BJ (cell line): ENCODE data around the gene STK39. TPM values are rescaled to one million over a fixed set of nuclear protein-coding genes. Genes with fewer than 3 reads are reported as not detected.
"Not testable (repeated sequence)": the region's sequence is repeated elsewhere in the genome, so short reads cannot be mapped to it uniquely, and the experiment has no call there.

Source experiments
- CTCF ChIA-PET: fragments of 350-600 bp; formaldehyde crosslinking; extraction: SDS; loops from one replicate; lab custom pipeline; 2021; ENCODE audit warnings: antibody characterized with exemption, inconsistent platforms; lab: Yijun Ruan, JAX
- POLR2A ChIA-PET: fragments of 300-600 bp; sonication (Branson Sonifier 250); formaldehyde crosslinking; extraction: SDS; loops from one replicate; lab custom pipeline; 2021; ENCODE audit warnings: antibody characterized with exemption; lab: Charles Lee
- DNase-seq: peaks from one replicate; pipeline ENCODE4 v3.0.0-alpha.2; 2011; ENCODE audit warnings: low read depth
- H3K27me3 ChIP-seq: 2 replicates; pipeline ENCODE4 v1.6.0; 2011; ENCODE audit warnings: low read length; ENCODE audit not compliant: control insufficient read depth, insufficient read depth
- H3K36me3 ChIP-seq: 2 replicates; pipeline ENCODE4 v1.5.1; 2011; ENCODE audit warnings: low read length; ENCODE audit not compliant: control insufficient read depth, insufficient read depth
- H3K4me3 ChIP-seq: 2 replicates; pipeline ENCODE4 v1.5.1; 2011; ENCODE audit warnings: low read depth, mild to moderate bottlenecking, control low read depth, low read length
- CTCF ChIP-seq: IDR thresholded peaks from 2 replicates; pipeline ENCODE4 v1.5.1; 2011; ENCODE audit warnings: low read depth, mild to moderate bottlenecking, control low read depth, inconsistent platforms, low read length, moderate library complexity; ENCODE audit not compliant: insufficient read depth
- polyA plus RNA-seq: library from polyadenylated mRNA; depleted of rRNA; stranded (reverse); fragments of >200 nt; gene quantifications from 2 replicates; pipeline ENCODE4 v1.2.3, GENCODE V29; 2011

The STK39 gene
- polyA plus RNA-seq, 1 experiment: 7.6 TPM

GRCh38 chr2:168044579-168044978 lies 202.8 kb downstream of the STK39 start:
- no peak for DNase-seq
- ChIA-PET POLR2A (no interaction called here), CTCF (interaction anchor here (1.2 kb wide), 1 partner anchor 74 kb away, joined by 4 read pairs; no protein-coding TSS in a partner anchor)
- H3K36me3 ChIP-seq: peaks cover 3% of the 10 kb centered on the region
- no peak for TF ChIP-seq CTCF
- no peaks in the 10 kb centered on the region for H3K27me3 ChIP-seq
- H3K4me3 ChIP-seq: no peak overlapping the region

GRCh38 chr2:168044176-168044575 lies 203.2 kb downstream of the STK39 start:
- H3K27me3 ChIP-seq: no peaks in the 10 kb centered on the region
- ChIA-PET POLR2A (no interaction called here), CTCF (interaction anchor here (1.2 kb wide), 1 partner anchor 75 kb away, joined by 4 read pairs; no protein-coding TSS in a partner anchor)
- no peak for TF ChIP-seq CTCF
- DNase-seq: no peak
- H3K36me3 ChIP-seq: peaks cover 3% of the 10 kb centered on the region
- no peak overlapping the region for H3K4me3 ChIP-seq

- H3K36me3 ChIP-seq, CTCF ChIA-PET, H3K4me3 ChIP-seq, H3K27me3 ChIP-seq, POLR2A ChIA-PET, DNase-seq: not testable (repeated sequence)
Observed at GRCh38 chr2:168042127-168042824, 205.1 kb downstream of the STK39 start.

GRCh38 chr2:168039881-168040280 lies 207.5 kb downstream of the STK39 start:
- ChIA-PET POLR2A (no interaction called here), CTCF (no interaction called here)
- DNase-seq: no peak
- H3K4me3 ChIP-seq: no peak overlapping the region
- H3K27me3 ChIP-seq: no peaks in the 10 kb centered on the region
- TF ChIP-seq CTCF: no peak
- H3K36me3 ChIP-seq: no peaks in the 10 kb centered on the region

GRCh38 chr2:168037778-168038177 lies 209.6 kb downstream of the STK39 start:
- no peak for DNase-seq
- TF ChIP-seq CTCF: no peak
- CTCF ChIA-PET: no interaction called here
- H3K27me3 ChIP-seq: no peaks in the 10 kb centered on the region
- no peak overlapping the region for H3K4me3 ChIP-seq
- no peaks in the 10 kb centered on the region for H3K36me3 ChIP-seq
- POLR2A ChIA-PET: interaction anchor here (0.5 kb wide), 1 partner anchor 23 kb away, joined by 9 read pairs; no protein-coding TSS in a partner anchor
